Natural killer cell treated with Interleukin-12 subunit alpha and Interleukin-12 subunit beta and Interleukin-15 and Interleukin-18, amount 100 ng/mL, for 72 hours (primary cell): Measurements from ENCODE around the gene HYAL4. TPM values are rescaled to one million over a fixed set of nuclear protein-coding genes. Genes with fewer than 3 reads are reported as not detected.
"Not testable (repeated sequence)": the region's sequence is repeated elsewhere in the genome, so short reads cannot be mapped to it uniquely, and the experiment has no call there.

Source experiments
- ATAC-seq, 2 donors: fragments of 150-1000 bp; cut with Tn5 transposase in 1 of 2; sonication (Bioruptor Pico), chemical (Tn5 transposase) in 1 of 2; 2 replicates each; pipeline ENCODE4 v1.10.0; 2021
- DNase-seq: peaks from one replicate; pipeline ENCODE4 v3.0.0; 2022; ENCODE audit warnings: low spot score
- H3K27ac Mint-ChIP-seq, 2 donors: 1 replicate in 1 of 2; 2 replicates in 1 of 2; pipeline ENCODE4 v1.8.0; 2022; ENCODE audit warnings: mixed read lengths in 2 of 2, mild to moderate bottlenecking in 1 of 2, moderate library complexity in 1 of 2
- H3K27me3 Mint-ChIP-seq, 2 donors: 1 replicate in 1 of 2; 2 replicates in 1 of 2; pipeline ENCODE4 v1.8.0; 2022; ENCODE audit warnings: mixed read lengths in 2 of 2
- H3K36me3 Mint-ChIP-seq: one replicate; pipeline ENCODE4 v1.8.0; 2022; ENCODE audit warnings: mixed read lengths
- H3K4me1 Mint-ChIP-seq, 2 donors: 1 replicate in 1 of 2; 2 replicates in 1 of 2; pipeline ENCODE4 v1.8.0; 2022; ENCODE audit warnings: low read depth in 2 of 2, mixed read lengths in 2 of 2, mild to moderate bottlenecking in 1 of 2
- H3K4me3 Mint-ChIP-seq: one replicate; pipeline ENCODE4 v1.8.0; 2022; ENCODE audit warnings: mixed read lengths
- H3K9me3 Mint-ChIP-seq: 2 replicates; pipeline ENCODE4 v1.8.0; 2022; ENCODE audit warnings: mixed read lengths
- total RNA-seq, 2 donors: library from RNA; stranded (reverse); gene quantifications; one replicate each; pipeline ENCODE4 v1.2.3, GENCODE V29; 2022

The HYAL4 gene
- not detected for total RNA-seq

- H3K27me3 Mint-ChIP-seq = peaks cover 2 to 17% of the 10 kb centered on the region in 2 donors
- no peak for DNase-seq
- H3K27ac Mint-ChIP-seq = no peak within 1 kb of the TSS
- no peaks in the 10 kb centered on the region for H3K4me1 Mint-ChIP-seq
- no peak for ATAC-seq
- peaks cover 7% of the 10 kb centered on the region for H3K9me3 Mint-ChIP-seq
- H3K4me3 Mint-ChIP-seq = no peak within 1 kb of the TSS
- H3K36me3 Mint-ChIP-seq = no peaks in the 10 kb centered on the region
These were observed at the start of gene HYAL4 for GRCh38 chr7:123844712-123845219. HYAL4 (plus strand) TSS chr7:123845169; CDS start chr7:123868274, 23,105 bp downstream.

GRCh38 chr7:123795917-123796316 is 49.1 kb upstream of the HYAL4 start:
- Mint-ChIP-seq H3K36me3 (no peaks in the 10 kb centered on the region), H3K27ac (no peak overlapping the region), H3K27me3 (no peaks in the 10 kb centered on the region), H3K4me1 (no peaks in the 10 kb centered on the region), H3K9me3 (no peaks in the 10 kb centered on the region), H3K4me3 (no peak overlapping the region)
- no peak for DNase-seq
- ATAC-seq = no peak

- Mint-ChIP-seq H3K27ac (no peak overlapping the region), H3K9me3 (no peaks in the 10 kb centered on the region), H3K4me1 (no peaks in the 10 kb centered on the region), H3K36me3 (no peaks in the 10 kb centered on the region), H3K4me3 (no peak overlapping the region), H3K27me3 (no peaks in the 10 kb centered on the region)
- ATAC-seq (no peak), DNase-seq (no peak)
These were observed 48.4 kb upstream of the HYAL4 start for GRCh38 chr7:123796568-123796967.

GRCh38 chr7:123797673-123798531 is 47.1 kb upstream of the HYAL4 start:
- Mint-ChIP-seq H3K27ac (no peak overlapping the region), H3K27me3 (no peaks in the 10 kb centered on the region), H3K9me3 (no peaks in the 10 kb centered on the region), H3K36me3 (no peaks in the 10 kb centered on the region), H3K4me1 (no peaks in the 10 kb centered on the region), H3K4me3 (no peak overlapping the region)
- ATAC-seq = no peak
- no peak for DNase-seq

- ATAC-seq (no peak), DNase-seq (no peak)
- no peak overlapping the region for H3K4me3 Mint-ChIP-seq
- no peaks in the 10 kb centered on the region for H3K9me3 Mint-ChIP-seq
- no peak overlapping the region for H3K27ac Mint-ChIP-seq
- H3K4me1 Mint-ChIP-seq = no peaks in the 10 kb centered on the region
- H3K27me3 Mint-ChIP-seq = no peaks in the 10 kb centered on the region
- H3K36me3 Mint-ChIP-seq = no peaks in the 10 kb centered on the region
These were observed 46.3 kb upstream of the HYAL4 start for GRCh38 chr7:123798532-123799188.

- DNase-seq (no peak), ATAC-seq (no peak)
- Mint-ChIP-seq H3K27ac (no peak overlapping the region), H3K36me3 (no peaks in the 10 kb centered on the region), H3K27me3 (peaks cover 0 to 2% of the 10 kb centered on the region in 2 donors), H3K4me3 (no peak overlapping the region), H3K9me3 (no peaks in the 10 kb centered on the region), H3K4me1 (no peaks in the 10 kb centered on the region)
These were observed 42.7 kb upstream of the HYAL4 start for GRCh38 chr7:123802249-123802648.

- Mint-ChIP-seq H3K27ac (no peak overlapping the region), H3K9me3 (no peaks in the 10 kb centered on the region), H3K4me1 (no peaks in the 10 kb centered on the region), H3K36me3 (no peaks in the 10 kb centered on the region), H3K4me3 (no peak overlapping the region), H3K27me3 (peaks cover 0 to 4% of the 10 kb centered on the region in 2 donors)
- DNase-seq (no peak), ATAC-seq (no peak)
These were observed 39.7 kb upstream of the HYAL4 start for GRCh38 chr7:123805287-123805686.

- H3K27me3 Mint-ChIP-seq = peaks cover 5 to 8% of the 10 kb centered on the region in 2 donors
- no peak for DNase-seq
- no peak for ATAC-seq
- no peak overlapping the region for H3K4me3 Mint-ChIP-seq
- no peaks in the 10 kb centered on the region for H3K36me3 Mint-ChIP-seq
- H3K9me3 Mint-ChIP-seq = no peaks in the 10 kb centered on the region
- H3K4me1 Mint-ChIP-seq = no peaks in the 10 kb centered on the region
- no peak overlapping the region for H3K27ac Mint-ChIP-seq
These were observed 35.5 kb upstream of the HYAL4 start for GRCh38 chr7:123809471-123809870.

GRCh38 chr7:123811056-123811455 is 33.9 kb upstream of the HYAL4 start:
- no peak overlapping the region for H3K27ac Mint-ChIP-seq
- no peaks in the 10 kb centered on the region for H3K36me3 Mint-ChIP-seq
- H3K27me3 Mint-ChIP-seq = peaks cover 5 to 8% of the 10 kb centered on the region in 2 donors
- no peak overlapping the region for H3K4me3 Mint-ChIP-seq
- no peaks in the 10 kb centered on the region for H3K4me1 Mint-ChIP-seq
- no peak for ATAC-seq
- H3K9me3 Mint-ChIP-seq = no peaks in the 10 kb centered on the region
- no peak for DNase-seq

GRCh38 chr7:123816916-123817315 is 28.1 kb upstream of the HYAL4 start:
- Mint-ChIP-seq H3K27ac (no peak overlapping the region), H3K27me3 (peaks cover 6 to 21% of the 10 kb centered on the region in 2 donors), H3K36me3 (no peaks in the 10 kb centered on the region), H3K9me3 (no peaks in the 10 kb centered on the region), H3K4me3 (no peak overlapping the region), H3K4me1 (no peaks in the 10 kb centered on the region)
- DNase-seq (no peak), ATAC-seq (no peak)

GRCh38 chr7:123819001-123819400 is 26.0 kb upstream of the HYAL4 start:
- Mint-ChIP-seq H3K36me3 (no peaks in the 10 kb centered on the region), H3K9me3 (no peaks in the 10 kb centered on the region), H3K4me1 (no peaks in the 10 kb centered on the region), H3K27me3 (peaks cover 6 to 21% of the 10 kb centered on the region in 2 donors), H3K27ac (no peak overlapping the region), H3K4me3 (no peak overlapping the region)
- ATAC-seq (no peak), DNase-seq (no peak)

GRCh38 chr7:123819795-123820194 is 25.2 kb upstream of the HYAL4 start:
- ATAC-seq, H3K4me3 Mint-ChIP-seq, H3K36me3 Mint-ChIP-seq, H3K9me3 Mint-ChIP-seq, H3K27ac Mint-ChIP-seq, H3K4me1 Mint-ChIP-seq, DNase-seq: not testable (repeated sequence)
- H3K27me3 Mint-ChIP-seq = peaks cover 11 to 26% of the 10 kb centered on the region in 2 donors

GRCh38 chr7:123820864-123821263 is 24.1 kb upstream of the HYAL4 start:
- H3K4me3 Mint-ChIP-seq = no peak overlapping the region
- DNase-seq (no peak), ATAC-seq (no peak)
- no peaks in the 10 kb centered on the region for H3K36me3 Mint-ChIP-seq
- no peak overlapping the region for H3K27ac Mint-ChIP-seq
- peaks cover 16 to 32% of the 10 kb centered on the region in 2 donors for H3K27me3 Mint-ChIP-seq
- no peaks in the 10 kb centered on the region for H3K9me3 Mint-ChIP-seq
- peaks cover 6 to 9% of the 10 kb centered on the region in 2 donors for H3K4me1 Mint-ChIP-seq

GRCh38 chr7:123821320-123821719 is 23.6 kb upstream of the HYAL4 start:
- no peak for ATAC-seq
- Mint-ChIP-seq H3K36me3 (no peaks in the 10 kb centered on the region), H3K4me3 (no peak overlapping the region), H3K9me3 (no peaks in the 10 kb centered on the region), H3K27ac (no peak overlapping the region), H3K4me1 (peaks cover 6 to 9% of the 10 kb centered on the region in 2 donors), H3K27me3 (peaks cover 19 to 36% of the 10 kb centered on the region in 2 donors)
- DNase-seq = no peak
